OCI-LY3 (cell line): Measurements from ENCODE around the gene PTPRJ.

Experiments
- CTCF ChIP-seq: fragments of 200-600, 300-600 bp; sonication (generic); IDR thresholded peaks from 2 replicates; pipeline ENCODE4 v1.5.1; 2014; ENCODE audit warnings: antibody characterized with exemption, low read length, low read depth
- EZH2phosphoT487 ChIP-seq: fragments of 200-600 bp; shearing (Covaris generic); IDR thresholded peaks from 2 replicates; pipeline ENCODE4 v1.6.1; 2018; ENCODE audit warnings: antibody characterized with exemption, mixed run types, low read depth

GRCh38 chr11:48088682-48089050, 108.3 kb downstream of the PTPRJ start:
- TF ChIP-seq CTCF (no peak), EZH2phosphoT487 (no peak)
